ENCODE data around the gene GNLY.

GNLY gene

GRCh38 chr2:85733121-85733960 is 39.2 kb downstream of the GNLY start:
- Histone ChIP-seq H3K27me3 (ENCODE audit: low read length) (no peaks in the 10 kb centered on the region), H3K79me2 (ENCODE audit: insufficient read depth, low read length) (no peaks in the 10 kb centered on the region), H3K9me3 (ENCODE audit: insufficient read depth, low read length) (no peaks in the 10 kb centered on the region), H3K4me3 (ENCODE audit: insufficient read depth, low read length, poor library complexity, severe bottlenecking) (no peak overlapping the region), H3K4me2 (ENCODE audit: low read depth, low read length, poor library complexity, severe bottlenecking) (no peak overlapping the region), H3F3A (ENCODE audit: insufficient read depth) (no peaks in the 10 kb centered on the region), H3K27ac (ENCODE audit: low read depth, low read length) (no peak overlapping the region), H3K36me3 (ENCODE audit: low read length) (no peaks in the 10 kb centered on the region), H3K9me2 (replicated peaks; ENCODE audit: insufficient read depth, low read length) (no peaks in the 10 kb centered on the region), H4K20me1 (ENCODE audit: low read depth, low read length) (no peaks in the 10 kb centered on the region), H3K9ac (ENCODE audit: low read length) (no peak overlapping the region), H2AFZ (ENCODE audit: low read depth, low read length, severe bottlenecking) (no peak overlapping the region)
- TF ChIP-seq EZH2phosphoT487 (conservative IDR thresholded peaks at IDR 0.05; ENCODE audit: low read length): no peak
- TF ChIP-seq CTCF (IDR thresholded peaks at IDR 0.05; ENCODE audit: insufficient read depth, low read length, poor library complexity, severe bottlenecking): no peak

- Histone ChIP-seq H3K27me3 (ENCODE audit: low read length) (no peaks in the 10 kb centered on the region), H3K9ac (ENCODE audit: low read length) (no peak overlapping the region), H4K20me1 (ENCODE audit: low read depth, low read length) (no peaks in the 10 kb centered on the region), H3K4me2 (ENCODE audit: low read depth, low read length, poor library complexity, severe bottlenecking) (no peak overlapping the region), H2AFZ (ENCODE audit: low read depth, low read length, severe bottlenecking) (no peak overlapping the region), H3K79me2 (ENCODE audit: insufficient read depth, low read length) (no peaks in the 10 kb centered on the region), H3K9me2 (replicated peaks; ENCODE audit: insufficient read depth, low read length) (no peaks in the 10 kb centered on the region), H3K36me3 (ENCODE audit: low read length) (no peaks in the 10 kb centered on the region), H3K9me3 (ENCODE audit: insufficient read depth, low read length) (no peaks in the 10 kb centered on the region), H3F3A (ENCODE audit: insufficient read depth) (no peaks in the 10 kb centered on the region), H3K4me3 (ENCODE audit: insufficient read depth, low read length, poor library complexity, severe bottlenecking) (no peak overlapping the region), H3K27ac (ENCODE audit: low read depth, low read length) (no peak overlapping the region)
- TF ChIP-seq CTCF (IDR thresholded peaks at IDR 0.05; ENCODE audit: insufficient read depth, low read length, poor library complexity, severe bottlenecking): no peak
- no peak for TF ChIP-seq EZH2phosphoT487 (conservative IDR thresholded peaks at IDR 0.05; ENCODE audit: low read length)
Measured at GRCh38 chr2:85734015-85734414, 39.9 kb downstream of the GNLY start.

- H3K4me2 ChIP-seq (ENCODE audit: low read depth, low read length, poor library complexity, severe bottlenecking): no peak overlapping the region
- no peak overlapping the region for H3K9ac ChIP-seq (ENCODE audit: low read length)
Measured at GRCh38 chr2:85734942-85735608, 40.9 kb downstream of the GNLY start.

More at GRCh38 chr2:85734942-85735608, 40.9 kb downstream of the GNLY start:
- no peak for TF ChIP-seq EZH2phosphoT487 (conservative IDR thresholded peaks at IDR 0.05; ENCODE audit: low read length)
- TF ChIP-seq CTCF (IDR thresholded peaks at IDR 0.05; ENCODE audit: insufficient read depth, low read length, poor library complexity, severe bottlenecking): no peak
- H3K9me2 ChIP-seq (replicated peaks; ENCODE audit: insufficient read depth, low read length): no peaks in the 10 kb centered on the region
- no peak overlapping the region for H2AFZ ChIP-seq (ENCODE audit: low read depth, low read length, severe bottlenecking)
- no peak overlapping the region for H3K4me3 ChIP-seq (ENCODE audit: insufficient read depth, low read length, poor library complexity, severe bottlenecking)
- H3K36me3 ChIP-seq (ENCODE audit: low read length): no peaks in the 10 kb centered on the region
- no peak overlapping the region for H3K27ac ChIP-seq (ENCODE audit: low read depth, low read length)
- H3K79me2 ChIP-seq (ENCODE audit: insufficient read depth, low read length): no peaks in the 10 kb centered on the region
- no peaks in the 10 kb centered on the region for H3K9me3 ChIP-seq (ENCODE audit: insufficient read depth, low read length)
- H3K27me3 ChIP-seq (ENCODE audit: low read length): no peaks in the 10 kb centered on the region
- no peaks in the 10 kb centered on the region for H4K20me1 ChIP-seq (ENCODE audit: low read depth, low read length)
- no peaks in the 10 kb centered on the region for H3F3A ChIP-seq (ENCODE audit: insufficient read depth)
